ENCODE results near the gene PAQR9. TPM values are rescaled to one million over a fixed set of nuclear protein-coding genes. Genes with fewer than 3 reads are reported as not detected.
A peak's percentile ranks its signal among the peaks of the same experiment; 100 is the strongest.

Gene PAQR9
- total RNA-seq, 6 donors from 2014 or later = not detected

DNA sequence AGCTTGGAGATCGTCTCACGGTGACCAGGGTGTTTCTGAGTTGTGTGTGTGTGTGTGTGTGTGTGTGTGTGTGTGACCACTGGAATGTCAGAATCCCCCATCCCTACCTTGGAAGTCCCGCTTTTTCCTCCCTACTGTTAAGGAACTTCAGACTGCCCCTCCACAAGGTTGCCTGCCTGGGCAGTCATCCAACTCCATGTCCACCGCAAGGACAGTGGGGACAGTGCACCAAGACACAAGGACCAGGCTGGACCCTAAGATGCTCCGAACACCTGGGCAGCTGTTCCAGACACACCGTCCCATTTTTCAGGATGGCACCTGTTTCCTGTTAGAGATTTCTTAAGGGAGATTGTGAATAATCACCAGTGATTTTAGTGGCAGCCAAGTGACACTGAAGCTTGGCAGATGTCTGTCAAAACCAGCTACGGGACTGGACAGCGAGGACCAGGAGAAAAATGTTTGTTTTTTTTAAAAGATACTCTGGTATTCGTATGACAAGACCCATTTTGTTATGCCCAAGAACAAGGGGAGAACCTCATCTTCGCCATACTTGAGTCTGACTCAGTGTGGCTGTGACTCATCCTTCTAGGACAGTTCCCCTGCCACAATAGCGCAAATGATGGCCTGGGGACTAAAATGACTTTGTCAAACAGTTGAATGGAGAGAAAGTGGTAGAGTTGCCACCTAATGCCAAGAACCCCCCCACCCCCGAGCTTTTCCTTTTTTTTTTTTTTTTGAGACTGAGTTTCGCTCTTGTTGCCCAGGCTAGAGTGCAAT lies 15.5 kb downstream of the PAQR9 start:
- H3K9me3 ChIP-seq = no peaks in the 10 kb centered on the region
- H3K4me3 ChIP-seq = no peak overlapping the region
- H3K4me1 ChIP-seq = peaks cover 0 to 7% (median 0%) of the 10 kb centered on the region in 4 donors
- H3K36me3 ChIP-seq = no peaks in the 10 kb centered on the region
- WGBS, 2 donors = 69 to 77% methylated on average over 11 to 13 of the region's 13 CpGs
- H3K27me3 ChIP-seq = peaks cover 0 to 11% (median 3%) of the 10 kb centered on the region in 4 donors
- TF ChIP-seq POLR2AphosphoS5 (IDR thresholded peaks at IDR 0.05) (no peak), EP300 (IDR thresholded peaks at IDR 0.05) (no peak), POLR2A (IDR thresholded peaks at IDR 0.05) (no peak)
- TF ChIP-seq, protein P1, sequence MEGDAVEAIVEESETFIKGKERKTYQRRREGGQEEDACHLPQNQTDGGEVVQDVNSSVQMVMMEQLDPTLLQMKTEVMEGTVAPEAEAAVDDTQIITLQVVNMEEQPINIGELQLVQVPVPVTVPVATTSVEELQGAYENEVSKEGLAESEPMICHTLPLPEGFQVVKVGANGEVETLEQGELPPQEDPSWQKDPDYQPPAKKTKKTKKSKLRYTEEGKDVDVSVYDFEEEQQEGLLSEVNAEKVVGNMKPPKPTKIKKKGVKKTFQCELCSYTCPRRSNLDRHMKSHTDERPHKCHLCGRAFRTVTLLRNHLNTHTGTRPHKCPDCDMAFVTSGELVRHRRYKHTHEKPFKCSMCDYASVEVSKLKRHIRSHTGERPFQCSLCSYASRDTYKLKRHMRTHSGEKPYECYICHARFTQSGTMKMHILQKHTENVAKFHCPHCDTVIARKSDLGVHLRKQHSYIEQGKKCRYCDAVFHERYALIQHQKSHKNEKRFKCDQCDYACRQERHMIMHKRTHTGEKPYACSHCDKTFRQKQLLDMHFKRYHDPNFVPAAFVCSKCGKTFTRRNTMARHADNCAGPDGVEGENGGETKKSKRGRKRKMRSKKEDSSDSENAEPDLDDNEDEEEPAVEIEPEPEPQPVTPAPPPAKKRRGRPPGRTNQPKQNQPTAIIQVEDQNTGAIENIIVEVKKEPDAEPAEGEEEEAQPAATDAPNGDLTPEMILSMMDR (IDR thresholded peaks at IDR 0.05) = no peak
- no peak overlapping the region for H3K27ac ChIP-seq
- DNase-seq (no peak), ATAC-seq (ENCODE audit: low FRiP score in 2 of 2) (no peak)

DNA sequence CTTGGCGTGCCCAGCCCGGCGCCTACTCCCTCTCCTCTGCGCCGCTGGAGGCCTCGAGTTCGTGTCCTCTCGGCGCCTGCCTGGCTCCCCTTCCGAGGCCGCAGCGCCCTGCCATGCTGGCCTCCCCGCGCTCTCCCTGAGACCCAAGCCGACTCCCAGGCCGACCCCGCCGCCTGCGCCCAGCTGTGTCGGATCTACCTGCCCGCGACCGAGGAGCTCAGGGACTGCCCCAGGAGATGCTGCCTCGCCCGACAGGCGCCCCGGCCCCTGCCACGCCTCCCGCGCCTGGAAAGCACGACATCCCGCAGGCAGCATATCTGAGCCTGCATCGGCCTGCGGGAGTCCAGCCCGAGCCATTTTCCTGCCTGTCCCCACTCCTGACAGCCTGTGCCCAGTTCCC lies 16.1 kb downstream of the PAQR9 start:
- H3K27me3 ChIP-seq = peaks cover 0 to 11% (median 3%) of the 10 kb centered on the region in 4 donors
- WGBS, 2 donors = 11 to 27% methylated on average over 19 to 32 of the region's 35 CpGs
- peak in 1 of 2 donors; percentile 29 for ATAC-seq (ENCODE audit: low FRiP score in 2 of 2)
- peaks cover 0 to 7% (median 0%) of the 10 kb centered on the region in 4 donors for H3K4me1 ChIP-seq
- no peaks in the 10 kb centered on the region for H3K36me3 ChIP-seq
- H3K27ac ChIP-seq = no peak overlapping the region
- no peaks in the 10 kb centered on the region for H3K9me3 ChIP-seq
- peak in 1 of 2 donors; percentile 82 for DNase-seq
- TF ChIP-seq EP300 (IDR thresholded peaks at IDR 0.05) (no peak), POLR2A (IDR thresholded peaks at IDR 0.05) (no peak), POLR2AphosphoS5 (IDR thresholded peaks at IDR 0.05) (no peak)
- TF ChIP-seq, protein P1 (IDR thresholded peaks at IDR 0.05) = no peak
- no peak overlapping the region for H3K4me3 ChIP-seq

DNA sequence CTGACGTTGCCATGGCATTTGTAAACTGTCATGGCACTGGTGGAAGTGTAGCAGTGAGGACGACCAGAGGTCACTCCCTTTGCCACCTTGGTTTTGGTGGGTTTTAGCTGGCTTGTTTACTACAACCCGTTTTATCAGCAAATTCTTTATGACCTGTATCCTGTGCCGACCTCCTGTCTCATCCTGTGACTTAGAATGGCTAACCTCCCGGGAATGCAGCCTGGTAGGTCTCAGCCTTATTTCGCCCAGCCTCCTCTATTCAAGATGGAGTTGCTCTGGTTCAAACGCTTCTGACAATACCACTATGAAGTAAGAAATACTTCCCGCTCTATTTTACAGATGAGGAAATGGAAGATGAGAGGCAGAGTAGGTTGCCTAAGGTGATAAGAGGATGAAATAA lies 16.6 kb downstream of the PAQR9 start:
- peaks cover 0 to 7% (median 0%) of the 10 kb centered on the region in 4 donors for H3K4me1 ChIP-seq
- H3K27me3 ChIP-seq = peaks cover 0 to 11% (median 3%) of the 10 kb centered on the region in 4 donors
- no peaks in the 10 kb centered on the region for H3K36me3 ChIP-seq
- ATAC-seq (ENCODE audit: low FRiP score in 2 of 2) (no peak), DNase-seq (no peak)
- no peaks in the 10 kb centered on the region for H3K9me3 ChIP-seq
- WGBS, 2 donors = 60 to 62% methylated on average over 8 of the region's 8 CpGs
- H3K4me3 ChIP-seq = no peak overlapping the region
- H3K27ac ChIP-seq = no peak overlapping the region
- TF ChIP-seq, protein P1 (IDR thresholded peaks at IDR 0.05) = no peak
- TF ChIP-seq POLR2AphosphoS5 (IDR thresholded peaks at IDR 0.05) = no peak
- no peak for TF ChIP-seq POLR2A (IDR thresholded peaks at IDR 0.05)
- no peak for TF ChIP-seq EP300 (IDR thresholded peaks at IDR 0.05)

DNA sequence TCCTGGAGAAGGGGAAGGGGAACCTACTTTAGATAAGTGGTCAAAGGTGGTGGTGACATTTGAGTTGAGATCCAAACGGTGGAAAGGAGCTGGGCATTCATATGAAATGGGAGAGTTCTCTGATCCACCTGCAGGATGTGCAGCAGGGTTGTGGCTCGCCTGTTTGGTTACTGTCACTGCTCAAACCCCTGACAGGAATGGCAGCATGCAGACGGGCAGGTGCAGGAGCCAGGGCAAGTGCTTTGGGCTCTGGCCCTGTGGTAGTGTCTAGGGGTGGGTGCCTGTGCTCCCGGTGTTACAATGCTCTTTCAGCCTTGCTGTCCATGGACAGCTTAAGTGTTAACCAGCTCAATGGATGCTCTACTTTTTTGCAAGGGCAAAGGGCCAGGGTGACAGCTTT lies 18.5 kb downstream of the PAQR9 start:
- ATAC-seq (ENCODE audit: low FRiP score in 2 of 2) (no peak), DNase-seq (no peak)
- H3K4me1 ChIP-seq = peaks cover 0 to 7% (median 0%) of the 10 kb centered on the region in 4 donors
- H3K27ac ChIP-seq = no peak overlapping the region
- H3K36me3 ChIP-seq = no peaks in the 10 kb centered on the region
- TF ChIP-seq, protein P1 (IDR thresholded peaks at IDR 0.05) = no peak
- TF ChIP-seq EP300 (IDR thresholded peaks at IDR 0.05) (no peak), POLR2AphosphoS5 (IDR thresholded peaks at IDR 0.05) (no peak), POLR2A (IDR thresholded peaks at IDR 0.05) (no peak)
- 76 to 77% methylated on average over 4 of the region's 4 CpGs for WGBS, 2 donors
- H3K9me3 ChIP-seq = no peaks in the 10 kb centered on the region
- peaks cover 0 to 11% (median 3%) of the 10 kb centered on the region in 4 donors for H3K27me3 ChIP-seq
- no peak overlapping the region for H3K4me3 ChIP-seq

Data from upper lobe of left lung (tissue), 6 donors.